ENCODE results near the gene CHAD. TPM values are rescaled to one million over a fixed set of nuclear protein-coding genes. Genes with fewer than 3 reads are reported as not detected.
"Not testable (repeated sequence)": the region's sequence is repeated elsewhere in the genome, so short reads cannot be mapped to it uniquely, and the experiment has no call there.

Gene CHAD
- total RNA-seq, 1 donor from 2014 or later = not detected

DNA sequence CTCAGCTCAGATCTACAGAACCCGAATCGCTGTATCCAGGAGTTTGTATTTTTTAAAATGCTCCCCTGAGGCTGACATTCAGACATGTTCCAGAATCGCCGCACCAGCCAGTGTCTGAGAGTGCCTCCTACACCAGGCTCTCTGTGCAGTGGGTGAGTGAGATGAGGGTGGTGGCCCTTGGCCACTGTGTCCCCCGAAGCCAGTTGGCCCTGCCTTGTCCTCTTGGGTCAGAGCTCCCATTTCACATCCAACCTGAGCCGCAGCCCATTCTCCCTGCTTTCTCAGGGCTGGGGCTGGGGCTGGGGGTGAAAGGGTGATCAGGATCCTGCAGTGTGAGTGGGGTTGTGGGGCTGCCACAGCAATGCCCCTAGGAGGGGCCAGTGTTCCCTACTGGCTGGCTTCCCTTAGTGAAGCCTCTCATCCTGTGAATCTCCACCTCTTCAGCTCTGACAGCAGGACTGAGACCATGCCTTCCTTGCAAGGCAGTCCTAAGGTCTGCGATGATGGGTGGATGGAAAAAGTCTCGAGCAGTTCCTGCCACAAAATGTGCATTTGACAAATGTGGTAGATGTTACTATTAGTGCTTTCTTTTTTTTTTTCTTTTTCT is 26.6 kb upstream of the CHAD start:
- DNase-seq (ENCODE audit: low spot score) = no peak

DNA sequence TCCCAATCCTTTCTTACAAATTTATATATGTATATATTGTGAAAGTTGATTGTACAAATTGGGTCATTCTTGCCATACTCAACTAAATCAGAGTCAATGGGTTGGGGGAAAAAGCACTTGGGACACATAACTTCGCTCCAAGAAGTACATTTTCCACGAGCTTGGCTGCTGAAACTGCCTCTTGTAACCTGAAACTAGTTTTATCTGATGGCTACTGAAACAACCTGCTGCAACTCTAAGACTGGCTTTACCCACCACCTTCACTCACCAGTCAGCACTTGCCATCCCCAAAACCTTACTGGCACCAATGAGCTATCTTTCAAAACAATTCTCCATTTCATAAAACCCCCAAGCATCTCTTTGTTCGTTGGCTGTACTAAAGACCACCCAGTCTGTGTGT is 25.1 kb upstream of the CHAD start:
- no peak for DNase-seq (ENCODE audit: low spot score)

DNA sequence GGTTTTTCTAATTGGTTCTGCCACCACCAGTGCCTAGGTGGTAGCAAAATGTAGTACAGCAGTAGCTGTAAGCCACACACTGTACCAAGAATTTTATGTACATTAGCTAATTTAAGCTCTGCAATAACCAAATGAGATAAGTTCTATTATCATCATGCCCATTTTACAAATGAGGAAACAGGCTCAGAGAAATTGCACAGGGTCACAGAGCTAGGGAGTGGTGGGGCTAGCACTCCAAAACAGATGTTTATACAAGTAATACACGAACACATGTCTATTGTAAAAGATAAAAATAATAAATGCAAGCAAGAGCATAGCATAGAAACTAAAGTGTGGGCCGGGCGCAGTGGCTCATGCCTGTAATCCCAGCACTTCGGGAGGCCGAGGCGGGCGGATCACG is 23.5 kb upstream of the CHAD start:
- DNase-seq (ENCODE audit: low spot score) = no peak

DNA sequence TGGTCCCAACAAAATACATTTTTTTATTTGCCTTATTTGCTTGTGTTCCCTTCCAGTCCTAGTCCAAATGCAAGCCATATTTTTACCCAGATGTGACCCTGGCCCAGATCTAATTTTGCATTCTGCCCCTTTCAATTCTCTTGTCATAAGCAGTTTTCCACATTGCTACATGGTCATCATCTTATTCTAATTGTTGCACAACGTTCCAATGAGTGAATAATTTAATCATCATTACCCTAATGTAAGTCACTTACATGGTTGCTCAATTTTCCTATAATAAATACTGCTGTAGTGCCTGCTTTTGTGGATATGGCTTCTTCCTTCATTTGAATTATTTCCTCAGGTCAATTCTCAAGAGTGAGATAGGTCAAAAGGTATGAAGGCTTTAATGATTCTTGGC is 22.8 kb upstream of the CHAD start:
- DNase-seq (ENCODE audit: low spot score) = no peak

DNA sequence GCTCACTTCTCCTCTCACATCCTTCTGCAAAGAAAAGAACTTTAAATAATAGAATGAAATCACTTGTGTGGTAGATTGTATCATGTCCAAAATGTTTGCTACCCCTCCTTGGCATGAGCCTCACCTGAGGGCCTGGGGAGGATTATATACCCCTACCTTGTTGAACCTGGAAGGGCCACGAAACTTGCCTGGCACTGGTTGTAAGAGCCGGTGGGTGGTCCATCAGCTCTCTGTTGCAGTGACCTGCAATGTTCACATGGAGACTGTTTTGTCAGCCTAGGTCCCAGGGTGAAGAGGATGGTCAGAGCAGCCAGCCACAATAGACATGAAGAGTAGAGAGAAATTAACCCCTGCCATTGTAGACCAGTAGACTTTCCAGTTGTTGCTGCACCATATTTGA is 20.2 kb upstream of the CHAD start:
- DNase-seq (ENCODE audit: low spot score) = no peak

DNA sequence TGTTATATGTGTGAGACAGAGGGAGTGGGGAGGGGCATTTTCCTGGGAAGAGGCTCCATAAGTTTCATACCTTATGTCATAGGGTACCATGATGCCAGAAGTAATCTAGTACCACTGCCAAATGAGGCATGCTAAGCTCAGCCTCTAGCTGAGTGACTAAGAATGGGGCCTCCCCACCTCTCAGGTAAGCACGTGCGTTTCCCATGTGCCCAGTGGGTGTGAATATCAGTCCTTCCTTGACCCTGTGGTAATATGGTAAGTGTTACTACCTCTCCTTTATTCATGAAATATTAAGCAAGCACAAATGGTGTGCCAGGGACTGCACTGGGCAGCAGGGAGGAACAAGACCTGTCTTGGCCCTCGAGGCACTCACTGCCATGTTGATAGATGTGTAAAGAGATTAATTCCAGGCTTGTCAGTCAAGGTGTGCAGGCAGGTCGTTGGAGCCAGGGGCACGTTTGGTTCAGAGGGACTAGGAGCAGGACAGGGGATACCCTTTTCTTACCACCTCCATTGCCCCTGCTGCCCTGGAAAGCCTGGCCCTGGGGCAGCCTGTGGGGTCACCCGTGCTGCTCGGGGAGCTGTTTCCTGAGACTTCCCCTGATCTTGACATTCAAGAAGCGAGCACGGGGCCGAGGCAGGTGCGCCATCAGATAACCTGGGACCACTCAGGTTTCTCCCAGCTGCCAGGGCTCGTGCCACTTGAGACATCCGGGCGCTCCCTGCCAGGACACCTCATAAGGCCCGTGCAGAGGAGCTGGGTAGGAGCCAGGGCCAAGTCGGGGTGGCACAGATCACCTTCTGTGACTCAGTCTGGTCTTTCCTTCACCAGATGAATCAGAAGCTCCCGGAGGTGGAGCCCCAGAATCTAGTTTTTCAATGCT is 18.8 kb upstream of the CHAD start:
- DNase-seq (ENCODE audit: low spot score) = no peak

DNA sequence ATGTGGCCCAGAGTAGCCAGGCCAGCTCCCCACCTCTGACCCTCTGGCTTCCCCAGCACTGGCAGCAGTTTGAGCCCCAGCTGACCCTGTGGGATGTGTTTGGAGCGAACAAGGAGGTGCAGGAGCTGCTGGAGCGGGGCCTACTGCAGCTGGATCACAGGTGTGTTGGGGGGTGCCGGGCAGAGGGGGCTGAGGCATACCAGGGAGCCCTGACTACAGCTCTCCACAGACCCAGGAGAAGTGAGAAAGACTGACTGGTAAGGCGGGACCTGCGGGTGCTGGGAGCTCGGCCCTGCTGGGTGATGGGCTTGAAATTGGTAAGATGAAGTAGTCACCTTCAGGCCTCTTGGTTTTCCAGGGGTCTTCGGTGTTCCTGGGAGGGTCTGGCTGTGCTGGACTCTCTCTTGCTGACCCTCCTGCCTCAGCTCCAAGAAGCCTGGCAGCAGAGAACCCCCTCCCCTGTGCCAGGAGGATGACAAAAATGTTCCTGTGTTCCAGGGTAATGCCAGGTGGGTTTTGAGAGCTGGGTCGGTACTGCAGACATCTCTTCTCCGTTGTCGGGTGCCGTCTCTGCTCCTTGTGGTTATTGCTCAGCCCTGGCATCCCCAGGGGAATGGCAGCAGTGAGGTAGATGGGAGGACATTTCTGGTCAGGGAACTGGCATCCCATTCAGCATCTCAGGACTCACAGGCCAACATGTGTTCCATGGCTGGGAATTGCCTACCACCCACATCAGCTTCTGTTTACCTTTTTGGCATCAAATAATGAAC is 15.9 kb upstream of the CHAD start:
- no peak for DNase-seq (ENCODE audit: low spot score)

DNA sequence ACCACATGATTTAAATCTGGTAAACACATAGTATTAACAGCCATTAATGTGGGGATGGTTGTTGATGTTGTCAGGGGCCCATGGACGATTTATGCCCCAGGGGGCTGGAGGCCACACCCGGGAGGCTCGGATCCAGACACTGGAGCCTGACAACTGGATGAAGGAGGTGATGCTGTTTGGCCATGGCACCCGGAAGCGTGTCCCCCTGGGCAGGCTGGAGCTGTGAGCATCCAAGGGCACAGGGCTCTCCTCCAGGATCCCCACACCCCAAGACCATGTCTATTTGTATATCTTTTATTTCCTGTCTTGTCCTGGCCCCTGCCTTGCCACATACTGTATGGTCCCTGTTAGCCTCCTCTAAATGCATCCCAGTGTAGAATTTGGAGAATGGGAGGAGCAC is 14.6 kb upstream of the CHAD start:
- no peak for DNase-seq (ENCODE audit: low spot score)

DNA sequence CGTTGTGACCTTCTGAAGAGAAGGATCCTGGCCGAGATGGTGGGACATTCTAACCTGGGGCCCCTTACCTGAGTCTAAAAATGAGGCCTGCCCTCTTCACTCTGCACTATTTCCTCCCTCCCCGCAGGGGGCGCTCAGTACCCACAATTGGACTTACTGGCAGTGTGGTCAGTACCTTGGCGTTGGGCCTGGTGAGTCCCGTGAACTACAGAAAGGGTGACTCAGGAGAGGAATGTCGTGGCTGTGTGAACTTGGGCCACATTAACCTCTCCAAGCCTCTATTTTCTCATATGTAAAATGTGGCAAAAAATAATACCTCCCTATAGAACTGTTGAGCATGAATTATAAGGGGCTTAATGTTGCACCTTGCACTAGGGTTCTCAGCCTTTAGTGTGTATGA is 13.8 kb upstream of the CHAD start:
- DNase-seq (ENCODE audit: low spot score) = peak; percentile 96

DNA sequence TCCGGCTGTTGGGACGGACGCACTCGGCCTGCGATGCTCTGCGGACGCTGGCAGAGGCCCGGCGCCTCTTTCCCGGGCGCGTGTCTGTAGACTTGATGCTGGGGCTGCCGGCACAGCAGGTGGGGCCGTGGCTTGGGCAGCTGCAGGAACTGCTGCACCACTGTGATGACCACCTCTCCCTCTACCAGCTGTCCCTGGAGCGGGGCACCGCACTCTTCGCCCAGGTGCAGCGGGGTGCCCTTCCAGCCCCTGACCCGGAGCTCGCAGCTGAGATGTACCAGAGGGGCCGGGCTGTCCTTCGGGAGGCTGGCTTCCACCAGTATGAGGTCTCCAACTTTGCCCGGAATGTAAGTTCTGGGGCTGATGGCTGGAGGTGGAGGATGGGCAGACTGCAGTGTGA is 13.4 kb upstream of the CHAD start:
- DNase-seq (ENCODE audit: low spot score) = no peak

DNA sequence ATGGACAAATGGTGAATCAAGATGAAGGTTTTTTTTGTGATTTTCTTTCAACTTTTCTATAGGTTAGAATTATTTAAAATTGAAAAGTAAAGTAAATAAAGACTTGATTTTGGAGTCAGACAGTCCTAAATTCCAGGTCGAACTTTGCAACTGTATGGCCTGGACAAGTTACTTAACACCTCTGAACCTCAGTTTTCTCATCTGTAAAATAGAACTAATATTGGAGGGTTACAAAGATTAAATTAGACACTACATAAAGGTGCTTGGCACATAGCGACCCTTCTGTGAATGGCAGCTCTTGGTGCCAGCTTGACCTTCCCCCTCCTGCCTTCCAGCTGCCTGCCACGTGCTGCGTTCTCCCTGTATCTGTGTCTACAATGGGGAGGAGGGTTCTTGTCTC is 13.0 kb upstream of the CHAD start:
- DNase-seq (ENCODE audit: low spot score) = no peak

DNA sequence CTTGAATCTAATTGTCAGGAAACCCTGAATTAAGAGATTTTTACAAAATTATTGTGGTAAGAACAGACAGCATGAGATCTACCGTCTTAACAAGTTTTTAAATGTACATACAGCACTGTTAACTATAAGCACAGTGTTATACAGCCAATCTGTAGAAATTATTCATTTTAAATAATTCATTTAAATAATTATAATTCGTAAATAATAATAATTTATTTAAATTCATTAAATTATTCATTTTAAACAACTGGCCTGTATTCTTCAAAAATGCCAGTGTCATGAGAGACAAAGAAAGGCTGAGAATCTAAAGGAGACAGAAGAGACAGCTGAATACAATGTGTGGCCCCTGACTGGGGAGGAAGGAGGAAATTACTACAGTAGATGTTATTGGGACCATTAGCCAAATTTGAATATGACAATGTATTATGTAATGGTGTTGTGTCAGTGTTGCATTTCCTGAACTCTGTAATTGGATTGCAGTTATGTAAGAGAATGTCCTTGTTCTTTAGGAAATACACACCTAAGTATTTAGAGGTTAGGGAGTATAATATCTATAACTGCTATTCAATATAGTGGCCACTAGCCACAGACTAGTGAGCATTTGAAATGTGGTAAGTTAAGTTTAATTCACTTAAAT is 12.3 kb upstream of the CHAD start:
- DNase-seq (ENCODE audit: low spot score) = no peak

DNA sequence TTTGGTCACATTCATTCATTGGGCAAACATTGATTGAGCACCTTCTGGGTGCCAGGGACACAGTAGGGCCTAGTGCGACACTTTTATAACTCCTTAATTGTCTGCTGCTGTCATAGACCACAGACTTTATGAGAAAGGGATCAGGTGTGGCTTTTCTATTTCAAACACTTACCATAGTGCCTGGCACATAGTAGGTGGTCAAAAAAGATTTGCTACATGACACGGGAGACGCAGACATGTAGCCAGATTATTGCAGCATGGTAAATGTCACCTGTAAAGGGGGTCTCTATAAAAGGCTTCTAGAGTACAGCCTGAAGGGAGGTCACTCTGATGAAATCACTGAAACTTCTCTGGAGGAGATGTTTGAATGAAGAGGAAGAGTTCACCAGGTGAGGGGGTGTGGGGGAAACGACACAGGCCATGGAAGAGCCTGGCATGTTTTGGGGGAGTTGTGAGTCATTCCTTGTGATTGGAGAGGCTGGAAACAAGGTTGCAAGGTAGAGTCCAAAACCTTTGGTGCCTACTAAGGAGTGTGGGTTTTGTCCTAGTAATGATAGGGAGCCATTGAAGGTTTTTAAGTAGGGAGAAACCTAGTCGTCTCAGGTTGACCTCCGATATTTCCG is 11.6 kb upstream of the CHAD start:
- DNase-seq (ENCODE audit: low spot score) = no peak

DNA sequence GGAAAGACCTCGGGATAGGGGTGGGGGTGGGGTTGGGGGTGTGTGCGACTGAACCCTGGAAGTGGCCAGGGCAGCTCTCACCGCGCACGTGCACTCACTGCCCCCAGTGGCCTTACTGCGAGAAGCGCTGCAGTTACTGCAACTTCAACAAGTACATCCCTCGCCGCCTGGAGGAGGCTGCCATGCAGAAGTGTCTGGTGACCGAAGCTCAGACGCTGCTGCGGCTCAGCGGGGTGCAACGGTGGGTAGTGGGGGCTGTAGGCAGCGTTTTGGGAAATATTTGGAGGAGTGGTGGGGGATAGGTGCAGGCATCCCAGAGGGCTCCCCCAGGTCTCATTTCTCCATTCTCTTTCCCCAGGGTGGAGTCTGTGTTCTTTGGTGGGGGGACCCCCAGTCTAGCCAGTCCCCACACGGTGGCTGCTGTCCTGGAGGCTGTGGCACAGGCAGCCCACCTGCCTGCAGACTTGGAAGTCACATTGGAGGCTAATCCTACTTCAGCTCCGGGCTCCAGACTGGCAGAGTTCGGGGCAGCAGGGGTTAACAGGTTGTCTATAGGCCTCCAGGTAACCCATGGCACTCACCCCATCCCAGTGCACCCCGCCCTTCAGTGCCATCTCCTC is 11.0 kb upstream of the CHAD start:
- DNase-seq (ENCODE audit: low spot score) = peak; percentile 82

DNA sequence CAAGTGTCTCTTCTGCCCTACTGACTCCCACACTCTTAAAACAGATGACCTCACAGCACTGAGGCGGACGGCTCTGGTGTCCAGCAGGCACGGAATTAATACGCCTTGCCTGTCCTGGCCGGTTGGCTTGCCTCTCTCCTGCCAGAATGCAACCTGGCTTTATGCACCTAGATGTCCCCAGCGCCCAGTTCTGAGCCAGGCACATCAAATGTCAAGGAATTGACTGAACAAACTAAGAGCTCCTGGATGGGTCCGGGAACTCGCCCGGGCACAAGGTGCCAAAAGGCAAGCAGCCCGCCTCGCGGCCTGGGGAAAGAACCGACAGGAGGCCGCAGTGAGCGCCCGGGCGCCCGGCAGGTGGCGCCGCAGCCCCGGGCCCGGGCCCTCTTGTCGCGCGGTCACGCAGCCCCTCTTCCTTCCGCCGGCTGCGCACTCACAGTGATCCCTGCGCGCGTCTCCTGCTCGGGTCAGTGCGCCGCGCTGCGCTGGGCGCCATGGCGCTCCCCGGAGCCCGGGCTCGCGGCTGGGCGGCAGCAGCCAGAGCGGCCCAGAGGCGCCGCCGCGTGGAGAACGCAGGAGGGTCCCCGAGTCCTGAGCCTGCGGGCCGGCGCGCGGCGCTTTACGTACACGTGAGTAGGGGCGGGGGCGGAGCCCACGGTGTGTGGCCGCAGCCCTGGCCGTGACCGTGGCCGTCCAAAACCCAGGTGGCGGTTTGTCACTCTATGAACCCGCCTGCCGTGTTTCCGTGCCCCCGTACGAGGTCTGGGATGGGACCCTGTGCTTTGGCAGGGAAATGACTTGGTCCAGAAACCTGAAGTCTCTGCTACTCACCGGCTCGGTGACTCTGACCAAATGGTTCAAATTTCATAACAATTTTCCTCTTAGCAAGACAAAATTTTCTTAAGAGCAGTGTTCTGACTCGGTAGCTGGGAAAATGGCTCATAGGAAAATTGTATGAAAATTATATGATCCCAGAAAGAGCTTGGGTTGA is 10.0 kb upstream of the CHAD start, which contains the start of gene RSAD1:
RSAD1 (plus strand) TSS at position 470 of the 991 bp plus-strand sequence; CDS start at position 495, 25 bp downstream.
- peak; percentile 87 for DNase-seq (ENCODE audit: low spot score)

DNA sequence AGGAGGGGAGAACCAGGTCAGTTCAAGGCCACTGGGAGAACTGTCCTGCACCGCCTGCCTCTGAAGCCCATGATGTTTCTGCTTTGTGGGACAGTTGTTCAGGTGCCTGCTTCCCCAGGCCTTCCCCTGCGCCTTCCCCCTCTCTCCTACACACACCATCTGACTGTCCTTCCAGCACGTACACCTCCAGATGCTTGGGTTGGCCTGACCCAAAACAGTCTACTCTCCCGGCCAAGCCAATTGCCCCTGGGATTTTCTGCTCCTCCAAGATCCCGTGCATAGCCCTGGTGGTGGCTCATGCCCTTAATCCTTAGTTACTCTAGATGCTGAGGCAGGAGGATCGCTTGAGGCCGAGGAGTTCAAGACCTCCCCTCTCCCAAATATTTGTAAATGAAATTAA is 9.3 kb upstream of the CHAD start:
- no peak for DNase-seq (ENCODE audit: low spot score)

DNA sequence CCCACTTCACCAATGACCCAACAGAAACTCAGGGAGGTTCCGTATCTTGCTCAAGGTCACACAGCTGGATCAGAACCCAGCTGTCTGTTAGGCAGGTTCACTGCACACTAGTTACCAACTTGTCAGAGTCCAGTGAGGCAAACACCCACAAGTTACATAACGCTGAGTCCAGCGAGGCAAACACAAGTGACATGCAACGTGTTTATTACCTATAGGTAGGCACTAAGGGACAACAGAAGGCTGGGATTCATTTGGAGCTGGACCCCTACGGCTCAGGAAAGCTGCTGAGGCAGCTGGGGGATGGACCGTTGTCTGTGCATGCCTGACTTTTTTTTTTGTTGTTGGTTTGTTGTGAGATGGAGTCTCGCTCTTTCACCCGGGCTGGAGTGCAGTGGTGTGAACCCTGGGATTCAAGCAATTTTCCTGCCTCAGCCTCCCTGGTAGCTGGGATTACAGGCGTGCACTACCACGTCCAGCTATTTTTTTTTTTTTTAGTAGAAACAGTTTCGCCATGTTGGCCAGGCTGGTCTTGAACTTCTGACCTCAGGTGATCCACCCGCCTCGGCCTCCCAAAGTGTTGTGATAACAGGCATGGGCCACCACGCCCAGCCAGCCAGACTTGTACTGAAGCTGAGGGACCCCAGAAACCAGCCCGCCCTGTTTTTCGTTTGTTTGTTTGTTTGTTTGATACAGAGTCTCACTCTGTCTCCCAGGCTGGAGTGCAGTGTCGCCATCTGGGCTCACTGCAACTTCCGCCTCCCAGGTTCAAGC is 8.1 kb upstream of the CHAD start:
- no peak for DNase-seq (ENCODE audit: low spot score)

DNA sequence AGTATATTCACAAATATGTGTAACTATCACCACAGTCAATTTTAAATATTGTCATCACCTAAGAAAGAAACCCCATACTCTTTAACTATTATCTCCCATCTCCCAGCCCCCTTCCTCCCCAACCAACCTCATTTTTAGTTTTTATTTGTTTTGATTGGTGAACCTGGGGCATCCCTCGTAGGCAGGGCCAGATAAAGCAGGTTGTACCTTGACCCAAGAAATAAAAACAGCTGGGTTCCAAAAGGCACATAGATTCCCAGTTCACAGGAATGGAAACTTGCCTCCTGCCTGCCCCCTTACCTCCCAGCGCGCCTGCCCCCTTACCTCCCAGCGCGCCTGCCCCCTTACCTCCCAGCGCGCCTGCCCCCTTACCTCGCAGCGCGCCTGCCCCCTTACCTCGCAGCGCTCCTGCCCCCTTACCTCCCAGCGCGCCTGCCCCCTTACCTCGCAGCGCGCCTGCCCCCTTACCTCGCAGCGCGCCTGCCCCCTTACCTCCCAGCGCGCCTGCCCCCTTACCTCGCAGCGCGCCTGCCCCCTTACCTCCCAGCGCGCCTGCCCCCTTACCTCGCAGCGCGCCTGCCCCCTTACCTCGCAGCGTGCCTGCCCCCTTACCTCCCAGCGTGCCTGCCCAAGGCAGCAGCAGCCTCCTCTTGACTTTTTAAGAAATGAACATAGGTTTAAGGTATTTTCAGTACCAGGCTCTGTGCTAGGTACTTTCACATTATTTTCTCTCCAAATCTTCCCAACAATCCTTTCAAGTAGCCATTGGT is 7.3 kb upstream of the CHAD start:
- not testable (repeated sequence) for DNase-seq (ENCODE audit: low spot score)
